GM18907 (cell line): ENCODE data around the gene DFFA.

Source experiments
- ATAC-seq: cut with Tn5 transposase; IDR thresholded peaks from one replicate; pipeline ENCODE4 v1.9.1; 2021; ENCODE audit warnings: mild to moderate bottlenecking, moderate library complexity; ENCODE audit not compliant: unreplicated experiment

DFFA gene

GRCh38 chr1:10472220-10473144, at the start of gene DFFA:
Gene DFFA, minus strand, starts transcription at chr1:10472529. Its CDS starts 71 bp downstream, at chr1:10472458.
- peak; percentile 79 for ATAC-seq

- no peak for ATAC-seq
These were observed 49.3 kb upstream of the DFFA start for GRCh38 chr1:10521537-10522157.

GRCh38 chr1:10520952-10521351, 48.6 kb upstream of the DFFA start:
- no peak for ATAC-seq

- ATAC-seq = no peak
These were observed 48.2 kb upstream of the DFFA start for GRCh38 chr1:10520497-10520896.

- ATAC-seq = no peak
These were observed 46.7 kb upstream of the DFFA start for GRCh38 chr1:10519016-10519417.

- no peak for ATAC-seq
These were observed 45.3 kb upstream of the DFFA start for GRCh38 chr1:10517677-10517982.

GRCh38 chr1:10516925-10517676, 44.8 kb upstream of the DFFA start:
- ATAC-seq = no peak

- no peak for ATAC-seq
These were observed 43.8 kb upstream of the DFFA start for GRCh38 chr1:10515976-10516750.

GRCh38 chr1:10515301-10515975, 43.1 kb upstream of the DFFA start:
- no peak for ATAC-seq

- no peak for ATAC-seq
These were observed 42.3 kb upstream of the DFFA start for GRCh38 chr1:10514490-10515235.

GRCh38 chr1:10513199-10513598, 40.9 kb upstream of the DFFA start:
- ATAC-seq = no peak

- ATAC-seq = no peak
These were observed 39.2 kb upstream of the DFFA start for GRCh38 chr1:10511494-10511885.

- ATAC-seq = peak; percentile 87
These were observed 38.5 kb upstream of the DFFA start for GRCh38 chr1:10510520-10511493.

- ATAC-seq = no peak
These were observed 37.6 kb upstream of the DFFA start for GRCh38 chr1:10509809-10510509.

- ATAC-seq = no peak
These were observed 36.2 kb upstream of the DFFA start for GRCh38 chr1:10508511-10508951.

GRCh38 chr1:10507111-10507879, 35.0 kb upstream of the DFFA start:
- no peak for ATAC-seq

GRCh38 chr1:10506677-10507047, 34.3 kb upstream of the DFFA start:
- ATAC-seq = no peak
